ENCODE measurements around the gene RAB44.

RAB44 gene

DNA sequence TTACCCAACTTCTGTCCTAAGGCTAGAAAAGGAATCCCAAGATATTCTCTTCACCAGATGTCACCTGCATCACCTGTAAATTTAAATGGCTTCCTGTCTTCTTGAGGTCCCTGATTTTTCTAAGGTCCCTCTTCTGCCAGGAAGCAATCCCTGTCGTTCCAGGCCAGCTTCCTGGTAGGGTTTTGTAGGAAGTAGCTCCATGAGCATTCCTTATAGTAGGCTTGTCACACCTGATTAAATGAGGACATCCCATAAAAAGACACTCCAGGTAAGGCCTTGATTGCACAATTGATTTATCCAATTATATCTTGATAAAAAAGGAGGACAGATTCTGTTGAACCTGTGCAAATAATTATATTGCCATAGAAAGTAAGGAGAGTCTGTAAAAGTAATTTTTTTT is 8.7 kb downstream of the RAB44 start:
- no peak overlapping the region for H3K4me3 ChIP-seq (replicated peaks; ENCODE audit: low read depth, low read length)
- TF ChIP-seq, protein P1, sequence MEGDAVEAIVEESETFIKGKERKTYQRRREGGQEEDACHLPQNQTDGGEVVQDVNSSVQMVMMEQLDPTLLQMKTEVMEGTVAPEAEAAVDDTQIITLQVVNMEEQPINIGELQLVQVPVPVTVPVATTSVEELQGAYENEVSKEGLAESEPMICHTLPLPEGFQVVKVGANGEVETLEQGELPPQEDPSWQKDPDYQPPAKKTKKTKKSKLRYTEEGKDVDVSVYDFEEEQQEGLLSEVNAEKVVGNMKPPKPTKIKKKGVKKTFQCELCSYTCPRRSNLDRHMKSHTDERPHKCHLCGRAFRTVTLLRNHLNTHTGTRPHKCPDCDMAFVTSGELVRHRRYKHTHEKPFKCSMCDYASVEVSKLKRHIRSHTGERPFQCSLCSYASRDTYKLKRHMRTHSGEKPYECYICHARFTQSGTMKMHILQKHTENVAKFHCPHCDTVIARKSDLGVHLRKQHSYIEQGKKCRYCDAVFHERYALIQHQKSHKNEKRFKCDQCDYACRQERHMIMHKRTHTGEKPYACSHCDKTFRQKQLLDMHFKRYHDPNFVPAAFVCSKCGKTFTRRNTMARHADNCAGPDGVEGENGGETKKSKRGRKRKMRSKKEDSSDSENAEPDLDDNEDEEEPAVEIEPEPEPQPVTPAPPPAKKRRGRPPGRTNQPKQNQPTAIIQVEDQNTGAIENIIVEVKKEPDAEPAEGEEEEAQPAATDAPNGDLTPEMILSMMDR (IDR thresholded peaks at IDR 0.05; ENCODE audit: low read depth, low read length, missing control alignments), result no peak
- no peak for DNase-seq (ENCODE audit: extremely low read depth, low read depth)

DNA sequence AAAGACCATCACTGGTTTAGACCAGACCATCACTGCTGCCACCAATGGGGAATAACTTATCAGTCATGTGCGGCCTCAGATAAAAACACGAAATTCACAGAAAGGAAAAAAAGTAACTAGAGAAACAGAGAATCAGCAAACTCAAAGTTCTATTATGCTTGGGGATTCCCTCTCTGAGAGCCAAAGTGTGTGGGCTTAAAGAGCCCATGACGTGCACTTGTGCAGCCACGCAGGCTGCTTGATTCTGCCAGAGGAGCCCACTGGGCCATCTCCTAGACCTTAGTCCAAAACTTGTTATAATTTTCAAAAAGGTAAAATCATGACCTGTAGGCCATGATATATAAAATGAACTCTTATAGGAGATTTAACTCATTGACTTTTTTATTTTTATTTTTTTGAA is 15.2 kb downstream of the RAB44 start:
- TF ChIP-seq, protein P1 (IDR thresholded peaks at IDR 0.05; ENCODE audit: low read depth, low read length, missing control alignments), result no peak
- no peak for DNase-seq (ENCODE audit: extremely low read depth, low read depth)
- H3K4me3 ChIP-seq (replicated peaks; ENCODE audit: low read depth, low read length), result no peak overlapping the region

DNA sequence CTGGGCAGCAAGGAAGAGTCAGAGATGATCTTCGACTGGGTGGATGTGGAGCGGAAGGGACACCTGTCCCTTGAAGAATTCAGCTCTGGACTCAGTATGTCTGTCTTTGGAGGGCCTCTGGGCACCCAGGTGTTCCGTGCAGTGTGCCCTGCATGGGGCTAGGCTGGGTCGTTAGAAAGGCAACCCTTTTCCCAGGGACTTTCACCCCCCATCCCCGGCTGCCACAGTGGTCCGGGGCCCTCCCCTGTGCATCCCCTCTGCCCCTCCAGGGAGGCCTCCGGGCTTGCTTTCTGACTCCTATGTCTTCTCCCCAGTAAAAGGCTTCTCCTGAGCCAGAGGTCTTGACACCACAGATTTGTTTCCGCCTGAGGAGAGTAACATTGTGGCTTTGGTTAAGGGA is 16.2 kb downstream of the RAB44 start:
- TF ChIP-seq, protein P1 (IDR thresholded peaks at IDR 0.05; ENCODE audit: low read depth, low read length, missing control alignments), result no peak
- H3K4me3 ChIP-seq (replicated peaks; ENCODE audit: low read depth, low read length), result no peak overlapping the region
- no peak for DNase-seq (ENCODE audit: extremely low read depth, low read depth)

DNA sequence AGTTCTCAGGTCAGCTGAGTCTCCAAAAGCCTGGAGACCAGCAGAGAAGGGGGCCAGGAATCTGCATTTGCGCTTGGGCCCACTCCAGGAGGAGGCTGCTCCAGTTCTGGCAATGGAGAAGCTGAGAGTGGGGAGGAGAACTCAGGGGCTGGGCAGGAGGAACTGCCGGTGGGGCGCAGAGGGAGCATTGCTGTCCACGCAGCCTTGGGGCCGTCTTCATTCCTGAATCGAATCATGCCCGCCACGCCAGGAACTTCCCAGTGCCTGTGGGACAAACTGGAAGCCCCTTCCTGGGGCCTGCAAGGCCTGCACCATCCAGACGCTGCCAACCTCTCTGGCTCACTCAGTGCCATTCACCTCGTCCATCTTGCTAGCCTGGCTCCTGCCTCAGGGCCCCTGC is 16.9 kb downstream of the RAB44 start:
- no peak for DNase-seq (ENCODE audit: extremely low read depth, low read depth)
- no peak overlapping the region for H3K4me3 ChIP-seq (replicated peaks; ENCODE audit: low read depth, low read length)
- TF ChIP-seq, protein P1 (IDR thresholded peaks at IDR 0.05; ENCODE audit: low read depth, low read length, missing control alignments), result no peak

DNA sequence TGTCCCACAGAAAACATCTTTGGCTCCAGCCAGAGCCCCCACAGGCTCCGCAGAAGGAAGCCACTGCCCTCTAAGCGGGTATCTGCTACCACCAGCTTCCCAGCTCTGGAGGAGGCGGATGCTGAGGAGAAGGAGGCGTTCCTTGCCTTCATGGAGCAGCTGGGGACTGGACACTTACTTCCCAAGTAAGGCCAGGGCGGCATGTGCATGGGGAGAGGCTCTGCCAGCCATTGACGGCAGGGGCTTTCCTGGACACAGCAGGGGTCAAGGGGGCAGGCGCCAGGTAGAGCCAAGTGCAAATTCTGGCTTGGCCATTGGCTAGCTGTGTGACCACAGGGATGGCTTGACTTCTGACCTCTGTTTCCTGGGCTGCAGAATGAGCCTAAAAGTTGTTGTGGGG is 17.8 kb downstream of the RAB44 start:
- TF ChIP-seq, protein P1 (IDR thresholded peaks at IDR 0.05; ENCODE audit: low read depth, low read length, missing control alignments), result no peak
- DNase-seq (ENCODE audit: extremely low read depth, low read depth), result no peak
- H3K4me3 ChIP-seq (replicated peaks; ENCODE audit: low read depth, low read length), result no peak overlapping the region

DNA sequence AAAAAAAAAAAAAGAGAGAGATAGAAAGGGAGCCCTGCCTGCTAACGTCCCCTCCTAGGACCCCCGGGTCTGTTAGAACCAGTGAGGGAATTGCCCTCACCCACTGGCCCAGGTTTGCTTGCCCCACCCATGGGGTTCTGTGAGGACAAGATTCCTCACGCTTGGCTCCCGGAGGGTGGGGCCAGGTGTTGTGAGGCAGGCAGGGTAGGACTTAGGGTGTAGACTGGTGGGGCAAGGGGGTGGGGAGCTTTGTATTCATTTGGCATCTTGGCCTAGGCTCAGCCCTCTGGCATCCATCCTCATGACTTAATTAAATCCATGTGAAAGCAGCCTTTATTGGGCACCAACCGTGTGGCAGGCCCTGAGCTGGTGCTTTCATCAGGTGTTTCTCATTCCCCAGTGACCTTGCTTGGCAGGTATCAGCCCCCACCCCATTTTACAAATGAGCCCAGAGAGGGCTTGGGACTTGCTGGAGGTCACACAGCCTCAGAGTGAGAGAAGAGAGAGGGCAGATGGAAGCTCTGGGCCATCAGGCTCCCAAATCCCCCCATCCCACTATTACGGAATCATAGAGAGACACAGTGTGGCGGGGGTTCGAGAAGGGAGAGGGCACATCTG is 19.0 kb downstream of the RAB44 start:
- no peak for DNase-seq (ENCODE audit: extremely low read depth, low read depth)
- TF ChIP-seq, protein P1 (IDR thresholded peaks at IDR 0.05; ENCODE audit: low read depth, low read length, missing control alignments), result no peak
- no peak overlapping the region for H3K4me3 ChIP-seq (replicated peaks; ENCODE audit: low read depth, low read length)

DNA sequence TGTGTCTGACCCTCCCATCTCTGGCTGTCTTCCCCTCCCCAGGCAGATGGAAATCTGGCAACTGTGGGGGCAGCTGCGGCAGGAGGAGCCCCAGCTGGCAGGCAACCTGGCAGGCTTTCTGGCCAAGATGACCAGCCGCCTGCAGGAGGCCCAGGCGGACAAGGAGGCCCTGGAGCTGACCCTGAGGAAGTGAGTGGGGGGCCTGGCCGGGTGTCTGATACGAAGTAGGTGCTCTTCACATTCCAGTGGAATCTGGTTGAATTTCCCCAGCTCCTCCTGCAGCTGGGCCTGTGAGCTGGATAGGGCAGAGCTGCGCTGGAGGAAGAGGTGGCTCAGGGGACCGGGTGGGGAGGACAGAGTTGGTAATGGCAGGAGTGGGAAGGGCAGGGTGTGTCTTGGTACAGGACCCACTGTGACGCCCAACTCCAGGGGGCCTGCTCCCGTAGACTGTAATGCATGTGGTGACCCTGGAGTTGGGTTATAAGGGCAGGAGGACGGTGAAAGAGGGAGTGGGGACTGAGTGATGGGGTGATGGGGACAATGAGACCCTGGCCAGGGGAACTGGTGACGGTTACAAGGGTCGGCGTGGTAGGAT is 19.7 kb downstream of the RAB44 start:
- TF ChIP-seq, protein P1 (IDR thresholded peaks at IDR 0.05; ENCODE audit: low read depth, low read length, missing control alignments), result no peak
- DNase-seq (ENCODE audit: extremely low read depth, low read depth), result no peak
- no peak overlapping the region for H3K4me3 ChIP-seq (replicated peaks; ENCODE audit: low read depth, low read length)

Data from HFF-Myc (cell line).